ENCODE results near the gene LATS2. TPM values are rescaled to one million over a fixed set of nuclear protein-coding genes. Genes with fewer than 3 reads are reported as not detected.

LATS2 gene
- total RNA-seq, 1 donor from 2014 or later = 44.1 TPM

DNA sequence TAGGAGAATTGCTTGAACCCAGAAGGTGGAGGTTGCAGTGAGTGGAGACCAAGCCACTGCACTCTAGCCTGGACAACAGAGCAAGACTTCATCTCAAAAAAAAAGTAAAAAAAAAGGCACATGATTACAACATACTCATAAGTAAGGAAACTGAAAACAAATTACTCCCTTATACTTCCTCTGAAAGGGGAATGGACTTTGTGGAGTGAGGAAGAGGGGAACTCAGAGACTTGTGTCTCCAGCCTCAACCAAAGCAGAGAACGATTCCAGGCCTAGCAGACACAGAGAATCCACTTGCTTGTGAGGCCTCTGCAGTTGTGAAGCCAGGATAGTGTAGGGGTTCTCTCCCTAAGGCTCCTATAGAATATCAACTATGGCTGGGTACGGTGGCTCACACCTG, 4.3 kb upstream of the LATS2 start:
- intact Hi-C loops (cut with DNase I) = no loop called here
- ATAC-seq = no peak
- Histone ChIP-seq H3K9me3 (no peaks in the 10 kb centered on the region), H3K27ac (peak overlapping the region; percentile 24), H3K27me3 (no peaks in the 10 kb centered on the region), H3K36me3 (no peaks in the 10 kb centered on the region), H3K4me1 (peaks cover 8% of the 10 kb centered on the region), H3K4me3 (no peak overlapping the region)
- no peak for DNase-seq
- TF ChIP-seq, protein P1, sequence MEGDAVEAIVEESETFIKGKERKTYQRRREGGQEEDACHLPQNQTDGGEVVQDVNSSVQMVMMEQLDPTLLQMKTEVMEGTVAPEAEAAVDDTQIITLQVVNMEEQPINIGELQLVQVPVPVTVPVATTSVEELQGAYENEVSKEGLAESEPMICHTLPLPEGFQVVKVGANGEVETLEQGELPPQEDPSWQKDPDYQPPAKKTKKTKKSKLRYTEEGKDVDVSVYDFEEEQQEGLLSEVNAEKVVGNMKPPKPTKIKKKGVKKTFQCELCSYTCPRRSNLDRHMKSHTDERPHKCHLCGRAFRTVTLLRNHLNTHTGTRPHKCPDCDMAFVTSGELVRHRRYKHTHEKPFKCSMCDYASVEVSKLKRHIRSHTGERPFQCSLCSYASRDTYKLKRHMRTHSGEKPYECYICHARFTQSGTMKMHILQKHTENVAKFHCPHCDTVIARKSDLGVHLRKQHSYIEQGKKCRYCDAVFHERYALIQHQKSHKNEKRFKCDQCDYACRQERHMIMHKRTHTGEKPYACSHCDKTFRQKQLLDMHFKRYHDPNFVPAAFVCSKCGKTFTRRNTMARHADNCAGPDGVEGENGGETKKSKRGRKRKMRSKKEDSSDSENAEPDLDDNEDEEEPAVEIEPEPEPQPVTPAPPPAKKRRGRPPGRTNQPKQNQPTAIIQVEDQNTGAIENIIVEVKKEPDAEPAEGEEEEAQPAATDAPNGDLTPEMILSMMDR (IDR thresholded peaks at IDR 0.05) = no peak

DNA sequence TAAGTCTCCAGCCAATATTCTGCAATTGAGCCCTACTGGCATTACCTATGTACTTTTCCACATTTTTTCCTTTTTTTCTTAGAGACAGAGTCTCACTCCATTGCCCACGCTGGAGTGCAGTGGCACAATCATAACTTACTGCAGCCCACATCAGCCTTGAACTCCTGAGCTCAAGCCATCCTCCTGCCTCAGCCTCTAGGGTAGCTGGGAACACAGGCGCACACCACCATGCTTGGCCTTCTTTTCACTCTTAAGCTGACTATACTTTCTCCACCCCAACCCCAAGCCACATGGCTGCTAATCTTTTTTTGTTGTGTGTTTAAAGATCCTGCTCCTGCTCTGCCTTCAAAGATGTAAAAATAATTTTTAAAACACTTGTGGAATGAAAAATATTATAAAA, 1.6 kb upstream of the LATS2 start:
- H3K36me3 ChIP-seq = no peaks in the 10 kb centered on the region
- intact Hi-C loops (cut with DNase I) = no loop called here

DNA sequence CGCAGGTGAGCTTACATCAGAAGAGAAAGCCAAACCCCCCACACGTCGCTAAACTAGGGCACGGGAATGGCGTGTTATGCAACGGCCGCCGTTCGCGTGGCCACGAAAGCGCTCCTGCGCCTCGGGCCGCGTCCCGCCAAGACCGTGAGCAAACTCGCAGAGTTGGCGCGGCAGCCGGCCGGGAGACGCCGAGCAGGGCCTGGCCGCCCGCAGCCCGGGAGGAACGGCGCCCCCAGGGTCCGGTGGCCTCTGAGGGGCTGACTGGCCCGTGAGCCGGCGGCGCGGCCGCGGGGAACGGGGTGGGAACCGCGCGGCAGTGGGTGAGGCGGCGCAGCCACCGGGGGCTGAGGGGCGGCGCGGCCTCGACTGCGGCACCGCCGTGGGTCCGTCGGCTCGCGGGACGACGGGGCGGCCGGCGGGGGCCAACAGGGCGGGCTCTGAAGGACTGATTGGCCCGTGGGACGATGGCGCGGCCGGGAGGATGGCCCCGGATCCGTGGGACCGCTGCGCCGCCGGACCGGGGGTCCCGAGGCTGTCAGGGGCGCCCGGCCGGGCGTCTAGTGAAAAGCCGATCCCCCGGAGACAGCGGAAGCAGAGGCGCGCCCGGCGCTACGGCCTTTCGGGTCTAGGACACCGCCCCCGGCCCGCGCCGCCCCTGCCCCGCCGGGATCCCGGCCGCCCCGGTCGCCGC, 903 bp downstream of the LATS2 start:
- peak; percentile 52 for ATAC-seq
- Histone ChIP-seq H3K27ac (peak overlapping the region; percentile 98), H3K9me3 (no peaks in the 10 kb centered on the region), H3K4me3 (peak overlapping the region; percentile 96), H3K36me3 (no peaks in the 10 kb centered on the region), H3K27me3 (no peaks in the 10 kb centered on the region), H3K4me1 (peaks cover 37% of the 10 kb centered on the region)
- intact Hi-C loops (cut with DNase I) = no loop called here
- TF ChIP-seq, protein P1 (IDR thresholded peaks at IDR 0.05) = no peak
- peak; percentile 82 for DNase-seq

More for the DNA sequence above, 1.6 kb upstream of the LATS2 start:
- Histone ChIP-seq H3K9me3 (no peaks in the 10 kb centered on the region), H3K4me1 (peaks cover 23% of the 10 kb centered on the region), H3K27me3 (no peaks in the 10 kb centered on the region), H3K4me3 (no peak overlapping the region), H3K27ac (no peak overlapping the region)
- DNase-seq (no peak), ATAC-seq (no peak)
- TF ChIP-seq, protein P1 (IDR thresholded peaks at IDR 0.05) = no peak

DNA sequence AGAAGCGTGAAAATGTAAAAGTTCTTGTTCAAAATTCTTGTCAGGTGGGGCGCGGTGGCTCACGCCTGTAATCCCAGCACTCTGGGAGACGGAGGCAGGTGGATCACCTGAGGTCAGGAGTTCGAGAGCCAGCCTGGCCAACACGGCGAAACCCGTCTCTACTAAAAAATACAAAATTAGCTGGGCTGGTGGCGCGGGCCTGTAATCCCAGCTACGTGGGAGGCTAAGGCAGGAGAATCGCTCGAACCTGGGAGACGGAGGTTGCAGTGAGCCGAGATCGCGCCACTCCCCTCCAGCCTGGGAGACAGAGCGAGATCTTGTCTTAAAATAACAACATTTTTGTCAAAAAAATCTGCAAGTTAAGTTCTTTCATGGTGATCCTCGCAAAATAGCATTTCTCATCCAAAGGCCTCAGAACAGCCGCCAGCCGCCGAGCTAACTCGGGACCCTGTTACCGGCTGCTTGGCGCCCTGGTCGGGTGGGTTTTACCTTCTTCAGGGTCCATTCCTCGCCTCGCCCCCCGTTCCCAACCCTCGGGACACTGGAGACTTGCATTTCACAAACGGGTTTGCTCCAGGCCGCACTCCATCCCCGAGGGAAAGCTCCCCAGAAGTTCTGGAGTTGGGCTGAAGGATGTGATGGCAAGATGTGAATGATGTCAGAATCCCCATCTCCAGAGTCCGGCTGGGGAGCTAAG, 1.6 kb downstream of the LATS2 start:
- TF ChIP-seq, protein P1 (IDR thresholded peaks at IDR 0.05) = no peak
- Histone ChIP-seq H3K27me3 (no peaks in the 10 kb centered on the region), H3K4me3 (peak overlapping the region; percentile 96), H3K27ac (peak overlapping the region; percentile 98), H3K9me3 (no peaks in the 10 kb centered on the region), H3K36me3 (no peaks in the 10 kb centered on the region), H3K4me1 (peaks cover 41% of the 10 kb centered on the region)
- DNase-seq = no peak
- intact Hi-C loops (cut with DNase I) = no loop called here
- no peak for ATAC-seq

DNA sequence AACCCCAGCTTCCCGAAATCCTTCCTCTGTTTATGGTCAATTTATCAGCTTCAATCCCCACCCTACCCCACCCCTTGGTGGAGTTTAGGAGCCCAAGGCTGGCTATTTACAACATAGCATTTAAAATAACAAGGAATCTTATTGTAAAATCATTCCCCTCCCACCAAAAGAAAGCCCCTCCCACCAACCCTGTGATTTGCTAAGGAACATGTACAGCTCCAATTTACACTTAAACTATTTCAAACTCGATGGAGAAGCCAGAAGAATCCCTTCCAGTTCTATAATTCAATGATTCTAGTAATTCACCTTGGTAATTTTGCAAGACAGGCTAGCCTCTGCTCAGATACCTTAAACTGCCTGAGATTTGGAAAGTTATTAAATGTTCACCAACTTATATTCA, 3.0 kb downstream of the LATS2 start:
- DNase-seq (no peak), ATAC-seq (no peak)
- H3K36me3 ChIP-seq = no peaks in the 10 kb centered on the region
- no peaks in the 10 kb centered on the region for H3K27me3 ChIP-seq
- H3K4me3 ChIP-seq = no peak overlapping the region
- no peak overlapping the region for H3K27ac ChIP-seq
- no peaks in the 10 kb centered on the region for H3K9me3 ChIP-seq
- intact Hi-C loops (cut with DNase I) = no loop called here
- TF ChIP-seq, protein P1 (IDR thresholded peaks at IDR 0.05) = no peak
- peaks cover 50% of the 10 kb centered on the region for H3K4me1 ChIP-seq
